ENCODE results near the gene DFFA.

DFFA gene

GRCh38 chr1:10415211-10415930 is 57.0 kb downstream of the DFFA start:
- no peak overlapping the region for H3K4me3 ChIP-seq (ENCODE audit: low read depth, low read length)
- TF ChIP-seq, protein P1, sequence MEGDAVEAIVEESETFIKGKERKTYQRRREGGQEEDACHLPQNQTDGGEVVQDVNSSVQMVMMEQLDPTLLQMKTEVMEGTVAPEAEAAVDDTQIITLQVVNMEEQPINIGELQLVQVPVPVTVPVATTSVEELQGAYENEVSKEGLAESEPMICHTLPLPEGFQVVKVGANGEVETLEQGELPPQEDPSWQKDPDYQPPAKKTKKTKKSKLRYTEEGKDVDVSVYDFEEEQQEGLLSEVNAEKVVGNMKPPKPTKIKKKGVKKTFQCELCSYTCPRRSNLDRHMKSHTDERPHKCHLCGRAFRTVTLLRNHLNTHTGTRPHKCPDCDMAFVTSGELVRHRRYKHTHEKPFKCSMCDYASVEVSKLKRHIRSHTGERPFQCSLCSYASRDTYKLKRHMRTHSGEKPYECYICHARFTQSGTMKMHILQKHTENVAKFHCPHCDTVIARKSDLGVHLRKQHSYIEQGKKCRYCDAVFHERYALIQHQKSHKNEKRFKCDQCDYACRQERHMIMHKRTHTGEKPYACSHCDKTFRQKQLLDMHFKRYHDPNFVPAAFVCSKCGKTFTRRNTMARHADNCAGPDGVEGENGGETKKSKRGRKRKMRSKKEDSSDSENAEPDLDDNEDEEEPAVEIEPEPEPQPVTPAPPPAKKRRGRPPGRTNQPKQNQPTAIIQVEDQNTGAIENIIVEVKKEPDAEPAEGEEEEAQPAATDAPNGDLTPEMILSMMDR (conservative IDR thresholded peaks at IDR 0.05; ENCODE audit: low read depth, low read length) = no peak
- peak; percentile 86 for DNase-seq (ENCODE audit: low read depth)

GRCh38 chr1:10407201-10407600 is 65.1 kb downstream of the DFFA start:
- TF ChIP-seq, protein P1 (conservative IDR thresholded peaks at IDR 0.05; ENCODE audit: low read depth, low read length) = no peak

More at GRCh38 chr1:10407201-10407600, 65.1 kb downstream of the DFFA start:
- DNase-seq (ENCODE audit: low read depth) = no peak
- no peak overlapping the region for H3K4me3 ChIP-seq (ENCODE audit: low read depth, low read length)
